AG08396 (cell line): Measurements from ENCODE around the gene APOL4.
"Not testable (repeated sequence)": the region's sequence is repeated elsewhere in the genome, so short reads cannot be mapped to it uniquely, and the experiment has no call there.

Experiments used
- DNase-seq: peaks from one replicate; pipeline ENCODE4 v3.0.0; 2012; ENCODE audit warnings: low spot score, mixed read lengths

APOL4 gene

DNA sequence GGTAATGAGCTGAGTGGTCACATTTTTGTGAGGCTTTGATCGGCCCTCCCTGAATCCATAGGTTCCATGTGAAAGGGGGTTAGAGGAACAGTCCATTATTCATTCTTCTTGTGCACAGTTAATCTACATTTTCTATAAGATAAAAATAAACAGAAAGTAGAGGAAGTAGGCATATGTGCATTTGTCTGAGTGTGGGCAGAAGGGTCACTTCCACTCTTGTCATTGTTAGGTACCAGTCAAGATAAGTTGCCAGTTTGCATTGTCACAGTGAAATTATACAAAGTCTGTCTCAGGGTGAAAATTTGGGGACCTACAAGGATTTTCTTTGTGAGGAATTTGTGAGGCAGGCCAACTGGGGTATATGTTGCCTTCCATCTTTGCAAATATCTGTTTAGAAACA lies 4.6 kb upstream of the APOL4 start:
- DNase-seq, result no peak

DNA sequence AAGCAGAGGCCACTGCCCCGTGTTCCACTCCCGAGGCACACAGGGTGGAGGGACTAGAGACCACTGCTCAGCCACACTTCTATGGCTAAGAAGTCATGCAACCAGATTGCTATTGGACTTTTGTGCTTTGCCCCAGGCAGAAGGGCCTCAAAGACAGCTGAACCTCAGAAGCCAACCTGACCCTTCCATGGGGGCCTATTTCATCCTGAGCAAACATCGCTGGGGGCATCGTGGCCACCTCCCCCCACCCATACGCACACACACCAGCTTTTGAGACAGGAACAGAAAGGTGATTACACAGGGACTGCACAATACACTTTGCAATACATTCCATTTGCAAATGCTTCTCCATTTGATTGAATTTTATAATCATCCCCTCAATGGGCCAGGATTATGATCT lies 4.0 kb upstream of the APOL4 start:
- not testable (repeated sequence) for DNase-seq

DNA sequence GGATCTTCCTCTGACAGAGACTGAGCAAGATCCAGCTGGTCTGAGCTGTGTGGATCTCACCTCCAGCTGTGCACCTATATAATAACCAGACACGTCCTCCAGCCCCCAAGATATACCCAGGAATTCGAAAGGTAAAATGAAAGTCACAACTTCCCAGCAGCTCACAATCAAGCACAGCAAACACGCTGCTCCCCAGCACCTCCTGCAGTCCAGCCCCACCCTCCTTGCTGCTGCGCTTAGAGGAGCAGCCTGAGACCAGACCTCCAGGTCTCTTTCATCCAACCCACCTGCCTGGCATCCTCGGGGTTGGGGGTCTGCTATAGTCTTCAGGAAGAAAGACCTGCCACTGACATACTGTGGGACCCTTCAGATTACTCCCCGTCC lies 3.0 kb upstream of the APOL4 start:
- no peak for DNase-seq

DNA sequence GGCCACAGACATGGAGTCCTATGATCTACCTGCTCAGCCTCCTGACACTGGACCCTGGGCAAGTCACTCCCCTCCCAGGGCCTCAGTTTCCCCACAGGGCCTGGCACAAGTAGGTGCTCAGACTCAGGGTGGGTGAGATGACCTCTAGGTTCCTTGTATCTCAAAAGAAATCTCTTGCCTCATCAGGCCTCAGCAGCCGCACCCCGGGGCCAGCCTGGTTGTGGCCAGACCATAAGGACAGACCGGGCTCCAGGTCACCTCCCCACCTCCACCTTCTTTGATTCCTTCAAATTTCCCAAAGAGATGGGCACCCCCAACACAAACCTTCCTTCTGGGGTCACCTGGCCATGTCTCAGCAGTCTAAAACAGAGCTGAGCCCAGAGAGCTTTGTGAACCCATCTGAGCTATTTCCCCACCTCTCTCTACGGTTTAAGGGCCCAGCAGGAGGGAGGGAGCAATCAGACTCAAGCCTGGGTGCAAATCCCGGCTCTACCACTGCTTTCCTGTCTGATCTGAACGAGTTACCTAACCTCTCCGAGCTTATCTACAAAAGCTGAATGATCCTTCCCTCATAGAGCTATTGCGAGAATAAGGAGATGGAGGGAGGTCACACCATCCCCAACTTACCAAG lies 2.5 kb upstream of the APOL4 start:
- DNase-seq, result no peak

DNA sequence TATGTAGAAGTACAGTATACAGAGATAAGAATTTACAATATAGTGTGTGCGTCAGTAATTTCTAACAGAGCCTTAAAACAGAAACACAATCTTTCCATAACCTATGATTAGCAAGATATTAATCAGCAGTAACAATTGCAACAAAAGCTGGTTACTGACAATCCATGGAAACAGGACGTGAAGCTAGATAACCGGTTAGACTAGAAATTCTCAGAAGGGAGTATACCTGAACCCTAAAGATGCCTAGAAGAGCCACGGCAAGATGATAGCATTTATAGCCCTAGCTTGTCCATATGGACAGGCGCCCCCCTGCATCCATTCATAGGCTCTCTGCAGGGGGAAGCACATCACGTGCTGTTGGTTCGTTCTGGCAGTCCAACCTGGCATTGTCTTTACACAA lies 1.8 kb upstream of the APOL4 start:
- DNase-seq, result not testable (repeated sequence)

DNA sequence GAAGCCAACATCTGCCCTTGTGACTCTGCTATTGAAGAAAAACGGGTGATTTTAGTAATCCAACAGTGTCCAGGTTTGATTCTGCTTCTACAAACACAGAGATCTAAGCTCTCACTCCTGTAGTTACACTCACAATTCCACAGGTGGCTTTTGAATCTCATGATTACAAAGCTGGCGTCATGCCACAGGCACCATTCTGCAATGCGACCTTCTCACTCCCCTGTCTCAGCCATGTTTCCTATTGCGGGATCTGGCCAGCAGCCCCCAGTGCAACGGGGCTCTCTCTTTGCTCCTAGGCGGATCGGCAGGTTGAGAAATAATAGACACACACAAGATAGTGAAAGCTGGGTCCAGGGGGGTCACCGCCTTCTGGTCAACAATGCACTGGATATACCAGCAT lies 1.3 kb upstream of the APOL4 start:
- DNase-seq, result not testable (repeated sequence)

DNA sequence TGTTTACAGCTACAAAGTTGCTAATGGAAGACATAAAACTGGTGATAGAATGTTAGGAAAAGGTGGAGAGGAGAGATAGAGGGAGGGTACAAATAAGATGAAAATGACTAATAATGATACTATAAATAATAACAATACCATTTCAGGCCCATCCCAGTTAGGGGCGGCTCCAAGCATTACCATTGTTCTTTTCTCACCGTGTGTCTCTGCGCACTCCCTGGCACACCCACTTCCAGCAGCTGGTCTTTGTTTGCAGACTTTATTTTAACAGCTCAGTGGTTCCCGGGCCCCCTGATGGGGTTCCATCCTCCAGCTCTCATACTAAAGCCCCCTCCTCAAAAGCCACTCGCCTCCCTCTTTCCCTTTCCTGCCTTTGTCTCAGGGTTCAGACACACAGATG lies 584 bp downstream of the APOL4 start:
- DNase-seq, result not testable (repeated sequence)

DNA sequence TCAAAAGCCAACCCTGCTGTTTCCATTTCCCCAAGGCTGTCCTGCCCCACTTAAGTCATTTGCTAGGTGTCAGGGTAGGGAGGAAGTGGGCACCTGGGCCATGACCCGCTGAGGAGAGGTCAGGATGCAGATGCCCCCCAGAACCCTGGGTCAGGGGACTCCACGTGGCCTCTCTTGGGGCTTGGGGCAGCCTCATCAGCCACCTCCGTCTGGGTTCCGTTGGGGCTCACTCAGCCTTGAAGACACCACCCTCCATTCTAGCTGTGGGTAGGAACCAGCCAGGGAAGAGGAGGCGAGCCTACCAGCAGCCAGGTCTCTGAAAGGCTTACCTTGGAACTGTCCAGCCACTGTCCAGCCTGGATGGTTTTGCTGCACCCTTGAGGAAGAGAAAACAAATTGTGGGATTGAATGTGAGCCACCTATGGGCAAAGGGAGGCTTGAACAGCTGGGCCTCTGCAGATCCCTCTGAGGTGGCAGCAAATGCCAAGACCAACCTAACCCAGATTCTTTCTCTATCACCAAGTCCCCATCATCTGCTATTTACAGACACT lies 2.5 kb downstream of the APOL4 start:
- no peak for DNase-seq

DNA sequence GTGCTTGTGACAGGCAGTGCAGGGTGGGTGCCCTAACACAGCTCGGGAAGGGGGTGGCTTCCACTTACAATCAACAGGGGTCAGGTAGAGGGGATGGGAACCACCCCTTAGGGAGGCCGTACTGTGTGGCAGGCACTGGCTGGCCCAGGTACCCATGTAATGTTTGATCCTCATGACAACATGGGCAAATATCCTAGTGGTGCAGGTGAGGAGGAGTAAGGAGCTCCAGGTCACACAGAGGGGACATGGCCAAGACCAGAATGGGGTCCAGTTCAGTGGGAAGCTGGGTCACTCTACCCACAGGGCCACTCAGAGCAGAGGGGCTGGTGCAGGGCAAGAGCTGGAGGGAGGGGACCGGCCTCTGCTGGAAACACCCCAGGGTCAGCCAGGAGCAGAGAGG lies 3.1 kb downstream of the APOL4 start:
- no peak for DNase-seq

DNA sequence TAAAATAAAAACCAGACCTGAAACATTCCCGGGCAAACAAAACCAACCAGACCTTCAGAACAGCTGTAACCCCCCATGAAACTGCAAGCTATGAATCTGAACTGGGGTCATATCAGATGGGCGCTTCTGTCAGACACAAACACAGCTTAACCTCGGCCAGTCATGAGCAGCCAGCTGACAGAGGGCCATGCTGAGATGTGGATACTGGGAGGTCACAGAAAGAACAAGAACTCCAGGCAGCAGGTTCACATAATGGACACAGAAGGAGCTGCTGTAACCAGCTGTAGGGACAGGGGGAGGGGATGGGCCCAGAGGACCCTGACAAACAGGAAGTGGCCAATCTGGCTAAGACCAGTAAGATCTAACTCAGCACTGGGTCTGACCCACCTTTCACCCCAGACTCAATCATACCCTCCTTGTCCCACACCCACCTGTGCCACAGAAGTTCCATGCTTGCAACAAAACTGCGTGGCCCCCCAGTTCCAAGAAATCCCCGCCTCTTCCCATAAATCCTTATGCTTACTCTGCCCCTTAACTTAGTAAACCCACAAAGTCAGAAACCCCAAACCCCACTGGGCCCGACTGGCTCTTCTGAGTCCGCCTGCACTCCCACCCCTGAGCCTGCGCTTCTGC lies 4.0 kb downstream of the APOL4 start:
- DNase-seq, result no peak

DNA sequence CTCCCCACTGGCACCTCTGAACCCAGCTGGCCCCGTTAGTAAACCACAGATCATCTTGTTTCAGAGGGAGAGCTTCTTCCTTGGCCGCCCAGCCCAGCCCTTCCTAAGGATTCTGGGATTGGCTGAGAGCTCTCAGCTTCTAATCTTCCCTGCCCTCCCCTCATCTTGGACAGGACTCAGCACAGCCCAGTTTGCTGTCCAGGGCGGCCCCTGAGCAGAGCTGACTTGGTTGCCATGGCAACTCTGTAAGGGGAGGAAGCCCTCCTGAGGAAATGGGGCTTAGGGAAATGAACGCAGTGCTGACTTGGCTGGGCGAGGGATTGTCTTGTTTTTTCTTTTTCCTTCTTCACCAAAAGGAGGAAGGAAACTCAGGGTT lies 4.6 kb downstream of the APOL4 start:
- no peak for DNase-seq

DNA sequence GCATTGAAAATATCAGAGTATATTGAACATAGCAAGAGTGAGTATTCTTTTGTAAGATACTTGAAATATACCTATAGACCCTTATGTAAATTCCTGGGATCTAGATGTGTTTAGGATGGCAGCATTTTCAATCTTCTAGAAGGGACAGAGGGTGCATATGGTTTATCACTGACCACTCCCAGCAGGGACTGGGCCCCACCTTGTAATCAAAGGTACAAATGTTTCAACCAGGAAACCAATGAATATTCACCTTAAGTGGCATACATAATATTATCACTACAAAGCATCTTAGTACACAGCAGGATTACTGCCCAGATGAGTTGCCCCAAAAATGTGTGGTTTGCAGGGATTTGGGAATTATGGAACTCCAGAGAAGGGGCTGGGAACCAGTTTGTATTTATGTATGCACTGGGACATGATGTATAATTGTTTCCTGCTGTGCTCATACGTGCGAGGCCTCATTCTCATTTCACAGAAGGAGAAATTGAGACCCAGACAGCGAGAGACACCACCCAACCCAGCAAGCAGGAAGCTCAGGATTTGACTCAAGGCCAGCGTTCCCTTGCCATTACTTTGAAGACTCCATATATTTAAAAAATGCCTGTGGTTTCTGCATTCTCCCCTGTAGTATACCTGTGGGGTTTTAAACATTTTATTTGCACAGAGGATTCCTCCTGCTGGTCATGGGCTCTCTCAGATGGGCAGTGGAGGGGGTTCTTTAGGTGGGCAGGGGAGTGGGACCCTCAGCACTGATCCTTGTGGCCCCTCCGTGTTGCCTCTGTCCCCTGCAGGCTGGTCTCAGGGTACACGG lies 5.2 kb downstream of the APOL4 start:
- DNase-seq, result no peak

DNA sequence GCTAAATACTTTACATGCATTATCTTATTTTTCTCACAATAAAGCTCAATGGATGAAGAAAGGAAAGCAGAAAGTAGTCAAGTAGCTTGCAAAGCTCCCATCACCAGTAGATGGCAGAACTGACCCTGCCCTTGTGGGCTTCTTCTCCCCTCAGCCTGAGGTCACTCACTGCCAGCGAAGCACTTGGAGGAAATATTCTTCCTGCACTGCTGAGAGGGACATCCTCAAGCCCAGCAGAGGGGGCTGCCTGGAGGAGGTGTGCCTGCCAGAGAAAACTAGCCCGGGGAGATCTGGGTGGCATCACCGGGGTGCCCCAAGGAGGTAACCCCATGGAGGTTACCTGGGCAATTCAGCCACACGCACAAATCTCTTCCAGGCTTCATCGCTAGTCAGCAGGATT lies 6.6 kb downstream of the APOL4 start:
- peak; percentile 49 for DNase-seq

DNA sequence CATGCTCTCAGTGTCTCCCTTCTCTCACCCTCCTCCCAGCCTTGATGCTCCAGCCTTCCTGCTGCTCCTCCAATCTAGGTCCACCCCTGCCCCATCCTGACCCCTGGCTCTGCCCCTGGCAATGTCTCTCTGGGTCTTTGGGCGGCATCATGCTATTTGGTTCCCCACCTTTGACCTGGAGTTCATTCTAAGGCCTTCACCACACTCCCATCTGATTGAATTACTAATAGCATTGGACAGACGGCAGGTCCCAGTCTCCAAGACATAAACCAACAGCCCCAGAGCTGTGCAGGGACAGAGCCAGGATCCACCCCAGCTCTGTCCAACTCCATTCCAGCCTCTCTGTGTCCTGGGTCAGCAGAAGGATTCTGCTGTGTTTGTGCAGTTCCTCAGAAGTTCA lies 7.2 kb downstream of the APOL4 start:
- DNase-seq, result no peak

DNA sequence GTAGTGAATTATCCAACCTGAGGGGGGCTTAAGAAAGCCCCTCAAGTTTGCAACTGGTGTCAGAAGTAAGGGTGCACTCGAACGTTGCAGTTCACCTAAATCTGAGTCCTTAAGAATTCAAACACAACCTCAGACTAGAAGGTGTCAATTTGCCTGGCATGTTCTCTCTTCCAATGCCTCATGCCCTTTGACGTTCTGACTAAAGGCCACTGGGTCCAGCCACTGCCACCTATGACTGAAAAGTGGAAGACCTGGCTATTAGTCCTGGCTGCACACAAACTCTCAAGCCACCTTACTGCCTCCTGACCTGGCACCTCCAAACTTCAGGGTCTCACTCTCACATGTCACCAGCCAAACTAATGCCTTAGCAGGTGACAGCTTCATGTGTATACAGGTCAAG lies 8.0 kb downstream of the APOL4 start:
- no peak for DNase-seq

DNA sequence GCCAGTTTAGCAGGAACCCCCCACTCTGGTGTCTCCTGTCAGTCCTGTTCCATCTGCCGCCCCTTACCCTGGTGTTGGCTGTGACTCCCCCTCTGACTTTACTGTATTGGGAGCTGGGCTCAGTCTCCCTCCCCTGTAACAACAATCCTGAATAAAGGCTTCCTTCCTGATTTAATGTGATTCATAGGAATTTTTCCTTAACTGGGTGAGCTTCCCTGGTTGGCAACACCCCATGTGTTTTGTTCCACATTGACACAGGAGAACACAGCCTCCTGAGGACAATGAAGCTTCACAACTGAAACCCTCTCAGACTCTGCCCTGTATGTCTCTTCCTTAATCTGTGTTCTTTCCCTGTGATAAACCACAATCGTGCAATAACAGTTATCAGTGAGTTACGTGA lies 8.4 kb downstream of the APOL4 start:
- no peak for DNase-seq

DNA sequence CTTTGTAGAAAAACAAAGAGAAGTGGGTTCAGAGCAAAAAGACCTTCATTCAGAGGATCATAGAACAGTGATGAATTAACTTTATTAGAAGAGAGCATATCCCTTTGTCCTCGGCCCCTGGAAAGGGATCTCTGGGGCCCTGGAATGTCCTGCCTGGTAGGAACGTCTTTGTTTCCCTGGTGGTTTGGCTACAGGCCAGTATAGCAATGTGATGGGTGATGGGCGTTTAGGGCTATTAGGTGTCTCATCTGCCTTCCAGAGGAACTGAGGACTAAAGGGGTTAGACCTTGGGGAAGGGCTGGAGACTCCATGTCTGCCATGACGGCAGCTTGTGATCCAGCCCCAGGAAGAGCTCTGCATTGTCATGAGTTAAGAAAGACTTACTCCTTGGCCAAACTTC lies 9.1 kb downstream of the APOL4 start:
- no peak for DNase-seq

DNA sequence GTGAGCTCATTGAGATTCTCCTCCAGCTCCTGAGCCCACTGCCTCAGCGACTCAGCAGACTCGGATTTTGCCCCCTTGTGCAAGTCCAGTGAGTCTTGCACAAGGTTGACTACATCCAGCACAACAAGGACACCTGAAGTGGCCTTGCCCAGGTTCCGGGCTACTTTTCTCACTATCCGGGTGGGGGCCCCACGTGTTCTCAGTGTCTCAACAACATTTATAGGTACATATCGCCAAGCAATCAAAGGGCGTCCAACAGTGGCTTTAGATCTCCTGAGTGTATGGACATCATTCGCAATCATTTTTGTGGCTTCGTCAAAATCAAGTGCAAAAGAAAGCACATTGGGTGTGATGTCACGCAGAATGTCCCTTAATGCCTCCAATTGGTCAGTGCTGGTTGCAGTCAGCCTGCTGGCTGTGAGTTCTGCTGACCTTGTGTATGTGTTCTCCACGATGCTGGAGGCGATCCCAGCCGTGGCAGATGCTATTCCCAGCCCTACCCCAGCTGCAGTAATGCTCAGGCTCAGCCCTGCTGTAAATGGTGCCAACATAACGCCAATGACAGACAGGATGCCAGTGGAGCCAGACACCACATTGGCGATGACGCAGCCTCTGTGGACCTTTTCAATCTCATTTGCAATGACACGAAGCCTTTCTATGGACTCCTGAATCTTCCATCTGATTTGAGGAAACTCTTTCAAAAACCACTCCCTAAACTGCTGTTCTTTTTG lies 10.3 kb downstream of the APOL4 start:
- peak; percentile 73 for DNase-seq

DNA sequence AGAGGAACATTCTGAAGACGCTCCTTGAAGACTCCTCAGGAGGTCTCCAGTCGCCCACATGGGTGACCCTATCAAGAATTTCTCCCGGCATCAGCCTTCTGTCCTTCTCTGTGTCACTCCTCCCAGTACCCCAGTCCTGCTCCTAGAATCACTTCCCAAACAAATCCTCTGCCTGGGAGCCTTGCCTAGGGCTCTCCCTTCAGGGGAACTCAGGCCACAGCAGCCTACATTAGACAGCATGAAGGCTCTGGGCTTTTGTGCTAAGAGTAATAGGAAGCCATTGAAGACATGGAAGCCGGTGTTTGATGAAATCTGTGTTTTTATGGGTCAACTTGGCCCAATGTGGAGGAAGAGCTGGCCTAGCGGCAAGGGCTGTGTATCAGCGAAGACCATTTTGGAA lies 13.7 kb downstream of the APOL4 start:
- DNase-seq, result not testable (repeated sequence)

DNA sequence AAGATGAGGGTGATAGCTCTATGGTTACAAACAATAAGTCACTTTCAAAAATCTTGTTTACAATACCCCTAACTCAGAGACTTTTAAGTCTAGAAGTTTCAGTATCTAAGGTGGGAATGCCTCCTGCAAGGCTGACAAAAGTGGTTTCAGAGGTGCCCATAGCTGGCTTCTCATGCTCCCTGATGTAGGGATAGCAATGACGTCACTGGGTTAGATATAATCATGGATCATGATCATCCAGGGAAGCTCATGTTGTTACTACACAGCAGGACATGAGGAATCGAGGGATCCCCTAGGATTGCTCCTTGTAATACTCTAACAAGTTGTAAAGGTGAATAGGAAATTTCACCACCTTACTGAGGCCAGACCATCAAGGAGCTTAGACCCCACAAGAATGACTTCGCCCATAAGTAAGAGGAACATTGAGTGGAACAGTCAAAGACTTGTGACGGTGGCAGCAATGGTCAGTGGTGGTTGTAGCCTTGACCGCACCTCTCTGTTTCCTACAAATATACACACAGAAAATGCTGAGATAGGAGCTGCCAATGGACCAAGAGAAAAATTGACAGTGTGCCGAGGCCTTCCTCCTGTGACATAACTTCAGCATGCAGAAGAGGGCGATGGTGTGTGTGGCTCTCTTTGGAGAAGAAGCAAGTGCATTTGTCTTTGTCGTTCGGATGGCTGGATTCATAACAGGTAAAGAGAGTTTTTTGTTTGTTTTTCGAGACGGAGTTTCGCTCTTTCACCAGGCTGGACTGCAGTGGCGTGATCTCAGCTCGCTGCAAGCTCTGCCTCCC lies 15.6 kb downstream of the APOL4 start:
- DNase-seq, result no peak

DNA sequence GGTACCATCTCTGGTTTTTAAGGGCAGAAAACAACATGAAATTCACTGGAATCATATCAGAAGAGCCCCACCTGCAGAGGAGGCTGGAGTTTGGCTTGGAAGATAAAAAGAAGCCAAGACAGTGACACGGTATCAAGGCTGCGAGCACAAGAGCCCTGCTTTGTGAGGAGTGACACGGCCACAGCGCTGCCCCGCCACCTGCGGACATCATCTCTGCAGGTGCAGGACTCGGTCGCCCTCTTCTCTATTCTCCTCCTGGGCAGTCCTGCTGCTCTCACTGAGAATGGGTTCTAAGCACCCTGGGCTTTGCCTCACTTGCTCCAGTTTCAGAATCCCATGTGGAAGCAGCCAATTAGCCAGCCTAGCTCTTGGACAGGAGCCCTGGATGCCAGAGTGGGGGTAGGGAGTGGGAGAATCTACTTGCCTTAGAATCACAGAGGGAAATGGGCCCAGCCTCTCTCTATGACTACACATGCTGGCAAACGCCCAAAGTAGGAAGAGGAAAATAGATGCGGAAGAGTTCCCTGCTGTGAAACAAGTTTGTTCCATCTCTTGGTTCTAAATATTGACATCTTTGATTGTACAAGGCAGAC lies 17.1 kb downstream of the APOL4 start:
- peak; percentile 26 for DNase-seq
